Measurements from ENCODE around the gene LRRC34.

The LRRC34 gene

GRCh38 chr3:169812332-169813235 lies at the start of gene LRRC34, which contains the start of gene LRRIQ4:
Gene LRRC34 (minus strand): TSS chr3:169812904. CDS start chr3:169812548, 356 bp downstream.
Gene LRRIQ4 (plus strand): TSS chr3:169812870. CDS start chr3:169821922, 9,052 bp downstream.
- DNase-seq (ENCODE audit: low read depth in 4 of 4, low spot score in 1 of 4) = peak; percentile 41 to 63 (median 54)

- DNase-seq (ENCODE audit: low read depth in 4 of 4, low spot score in 1 of 4) = no peak
Observed at GRCh38 chr3:169861871-169862270, 49.2 kb upstream of the LRRC34 start.

- no peak for DNase-seq (ENCODE audit: low read depth in 4 of 4, low spot score in 1 of 4)
Observed at GRCh38 chr3:169857811-169858210, 45.1 kb upstream of the LRRC34 start.

GRCh38 chr3:169855514-169855913 lies 42.8 kb upstream of the LRRC34 start:
- no peak for DNase-seq (ENCODE audit: low read depth in 4 of 4, low spot score in 1 of 4)

- no peak for DNase-seq (ENCODE audit: low read depth in 4 of 4, low spot score in 1 of 4)
Observed at GRCh38 chr3:169850618-169851017, 37.9 kb upstream of the LRRC34 start.

GRCh38 chr3:169848741-169849140 lies 36.0 kb upstream of the LRRC34 start:
- no peak for DNase-seq (ENCODE audit: low read depth in 4 of 4, low spot score in 1 of 4)

- no peak for DNase-seq (ENCODE audit: low read depth in 4 of 4, low spot score in 1 of 4)
Observed at GRCh38 chr3:169847896-169848295, 35.2 kb upstream of the LRRC34 start.

- DNase-seq (ENCODE audit: low read depth in 4 of 4, low spot score in 1 of 4) = no peak
Observed at GRCh38 chr3:169846458-169847193, 33.9 kb upstream of the LRRC34 start.

GRCh38 chr3:169842960-169843359 lies 30.3 kb upstream of the LRRC34 start:
- DNase-seq (ENCODE audit: low read depth in 4 of 4, low spot score in 1 of 4) = no peak

GRCh38 chr3:169841171-169841570 lies 28.5 kb upstream of the LRRC34 start:
- DNase-seq (ENCODE audit: low read depth in 4 of 4, low spot score in 1 of 4) = no peak

- DNase-seq (ENCODE audit: low read depth in 4 of 4, low spot score in 1 of 4) = no peak
Observed at GRCh38 chr3:169838511-169839030, 25.9 kb upstream of the LRRC34 start.

GRCh38 chr3:169836942-169837275 lies 24.2 kb upstream of the LRRC34 start:
- no peak for DNase-seq (ENCODE audit: low read depth in 4 of 4, low spot score in 1 of 4)

- no peak for DNase-seq (ENCODE audit: low read depth in 4 of 4, low spot score in 1 of 4)
Observed at GRCh38 chr3:169836078-169836941, 23.6 kb upstream of the LRRC34 start.

- DNase-seq (ENCODE audit: low read depth in 4 of 4, low spot score in 1 of 4) = no peak
Observed at GRCh38 chr3:169835533-169835932, 22.8 kb upstream of the LRRC34 start.

GRCh38 chr3:169827712-169828111 lies 15.0 kb upstream of the LRRC34 start:
- no peak for DNase-seq (ENCODE audit: low read depth in 4 of 4, low spot score in 1 of 4)

- no peak for DNase-seq (ENCODE audit: low read depth in 4 of 4, low spot score in 1 of 4)
Observed at GRCh38 chr3:169825316-169825715, 12.6 kb upstream of the LRRC34 start.

- DNase-seq (ENCODE audit: low read depth in 4 of 4, low spot score in 1 of 4) = no peak
Observed at GRCh38 chr3:169822983-169823382, 10.3 kb upstream of the LRRC34 start.

GRCh38 chr3:169822540-169822939 lies 9.8 kb upstream of the LRRC34 start:
- no peak for DNase-seq (ENCODE audit: low read depth in 4 of 4, low spot score in 1 of 4)

- no peak for DNase-seq (ENCODE audit: low read depth in 4 of 4, low spot score in 1 of 4)
Observed at GRCh38 chr3:169822091-169822490, 9.4 kb upstream of the LRRC34 start.

GRCh38 chr3:169818316-169818715 lies 5.6 kb upstream of the LRRC34 start:
- no peak for DNase-seq (ENCODE audit: low read depth in 4 of 4, low spot score in 1 of 4)

- DNase-seq (ENCODE audit: low read depth in 4 of 4, low spot score in 1 of 4) = no peak
Observed at GRCh38 chr3:169815590-169816150, 3.0 kb upstream of the LRRC34 start.
